ENCODE data around the gene PSIP1.
"Not testable (repeated sequence)": the region's sequence is repeated elsewhere in the genome, so short reads cannot be mapped to it uniquely, and the experiment has no call there.

The PSIP1 gene

GRCh38 chr9:15510789-15511575, at the start of gene PSIP1:
Gene PSIP1 (minus strand): TSS chr9:15510970. CDS start chr9:15510188, 782 bp downstream.
- peak; percentile 89 for DNase-seq (ENCODE audit: low read depth, low spot score)

- DNase-seq (ENCODE audit: low read depth, low spot score), result no peak
Observed at GRCh38 chr9:15553528-15553898, 42.7 kb upstream of the PSIP1 start.

GRCh38 chr9:15552636-15553527, 42.1 kb upstream of the PSIP1 start, which contains the start of gene CCDC171:
Gene CCDC171 (plus strand): TSS chr9:15553043. CDS start chr9:15564089, 11,046 bp downstream.
- peak; percentile 98 for DNase-seq (ENCODE audit: low read depth, low spot score)

- no peak for DNase-seq (ENCODE audit: low read depth, low spot score)
Observed at GRCh38 chr9:15549611-15550010, 38.8 kb upstream of the PSIP1 start.

GRCh38 chr9:15543047-15543813, 32.5 kb upstream of the PSIP1 start:
- DNase-seq (ENCODE audit: low read depth, low spot score), result no peak

- DNase-seq (ENCODE audit: low read depth, low spot score), result no peak
Observed at GRCh38 chr9:15542624-15543023, 31.9 kb upstream of the PSIP1 start.

GRCh38 chr9:15541872-15542271, 31.1 kb upstream of the PSIP1 start:
- no peak for DNase-seq (ENCODE audit: low read depth, low spot score)

GRCh38 chr9:15531380-15531779, 20.6 kb upstream of the PSIP1 start:
- no peak for DNase-seq (ENCODE audit: low read depth, low spot score)

GRCh38 chr9:15529566-15530324, 19.0 kb upstream of the PSIP1 start:
- DNase-seq (ENCODE audit: low read depth, low spot score), result peak; percentile 3

GRCh38 chr9:15527035-15527434, 16.3 kb upstream of the PSIP1 start:
- DNase-seq (ENCODE audit: low read depth, low spot score), result not testable (repeated sequence)

GRCh38 chr9:15525958-15526357, 15.2 kb upstream of the PSIP1 start:
- DNase-seq (ENCODE audit: low read depth, low spot score), result no peak

GRCh38 chr9:15524845-15525455, 14.2 kb upstream of the PSIP1 start:
- DNase-seq (ENCODE audit: low read depth, low spot score), result no peak

- DNase-seq (ENCODE audit: low read depth, low spot score), result no peak
Observed at GRCh38 chr9:15522130-15522755, 11.5 kb upstream of the PSIP1 start.

GRCh38 chr9:15521254-15521653, 10.5 kb upstream of the PSIP1 start:
- DNase-seq (ENCODE audit: low read depth, low spot score), result no peak

- DNase-seq (ENCODE audit: low read depth, low spot score), result no peak
Observed at GRCh38 chr9:15519831-15520230, 9.1 kb upstream of the PSIP1 start.

- DNase-seq (ENCODE audit: low read depth, low spot score), result peak; percentile 23
Observed at GRCh38 chr9:15513335-15513734, 2.6 kb upstream of the PSIP1 start.

- DNase-seq (ENCODE audit: low read depth, low spot score), result no peak
Observed at GRCh38 chr9:15512889-15513288, 2.1 kb upstream of the PSIP1 start.

GRCh38 chr9:15512204-15512603, 1.4 kb upstream of the PSIP1 start:
- no peak for DNase-seq (ENCODE audit: low read depth, low spot score)

- DNase-seq (ENCODE audit: low read depth, low spot score), result peak; percentile 55
Observed at GRCh38 chr9:15509931-15510788, 610 bp downstream of the PSIP1 start.
